CD4-positive, alpha-beta T cell treated with Interferon gamma for 1 hour (primary cell): Measurements from ENCODE around the gene COMMD6.

Experiments used
- DNase-seq: peaks from one replicate; pipeline ENCODE4 v3.0.0-alpha.2; 2020

The COMMD6 gene

GRCh38 chr13:75482070-75482819 is 55.4 kb downstream of the COMMD6 start, which contains the start of gene TBC1D4:
TBC1D4 (minus strand) TSS chr13:75482169; CDS start chr13:75481767, 402 bp downstream.
- peak; percentile 61 for DNase-seq

GRCh38 chr13:75481176-75482069 is 56.2 kb downstream of the COMMD6 start:
- no peak for DNase-seq

- DNase-seq = no peak
Observed at GRCh38 chr13:75480671-75481175, 56.9 kb downstream of the COMMD6 start.

GRCh38 chr13:75479102-75479740 is 58.4 kb downstream of the COMMD6 start:
- no peak for DNase-seq

- DNase-seq = no peak
Observed at GRCh38 chr13:75478659-75479058, 59.0 kb downstream of the COMMD6 start.
